GM21737 (cell line): ENCODE measurements around the gene TGFBR3.

Source experiments
- ATAC-seq: cut with Tn5 transposase; IDR thresholded peaks from one replicate; pipeline ENCODE4 v1.9.1; 2021; ENCODE audit warnings: mild to moderate bottlenecking, moderate library complexity; ENCODE audit not compliant: unreplicated experiment

Gene TGFBR3

DNA sequence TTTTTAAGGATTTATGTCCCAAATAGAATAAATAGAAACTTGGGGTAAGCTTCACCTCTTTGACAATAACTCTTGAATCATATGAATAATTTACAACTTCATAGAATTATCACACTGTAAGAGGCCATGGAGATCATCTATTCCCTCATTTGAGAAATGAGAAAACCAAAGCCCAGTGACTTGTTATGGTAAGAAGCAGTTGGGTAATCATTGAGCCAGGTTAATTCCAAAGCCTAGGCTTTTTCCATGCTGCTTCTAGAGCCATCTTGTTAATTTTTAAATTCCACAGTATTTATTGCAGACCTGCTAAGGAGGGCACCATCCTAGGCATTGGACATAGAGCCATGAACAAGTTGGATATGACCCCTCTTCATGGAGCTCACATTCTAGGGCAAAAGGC is 224.8 kb downstream of the TGFBR3 start:
- no peak for ATAC-seq

DNA sequence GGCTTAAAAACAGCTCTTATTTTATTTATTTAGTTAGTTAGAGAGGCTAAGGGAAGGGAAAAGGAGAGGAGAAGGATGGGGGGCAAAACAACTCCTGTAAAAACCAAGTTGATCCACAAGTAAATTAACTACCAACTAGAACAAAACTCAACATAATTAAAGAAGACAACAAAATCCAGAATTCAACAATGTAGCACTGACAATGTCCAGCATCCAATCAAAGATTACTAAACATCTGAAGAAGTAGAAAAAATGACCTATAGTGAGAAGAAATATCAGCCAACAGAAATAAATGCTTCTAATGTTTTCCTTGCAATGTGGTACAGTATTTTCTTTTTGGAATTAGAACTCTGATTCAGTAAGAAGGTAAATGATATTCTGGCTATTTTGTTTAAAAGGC is 225.2 kb downstream of the TGFBR3 start:
- no peak for ATAC-seq

DNA sequence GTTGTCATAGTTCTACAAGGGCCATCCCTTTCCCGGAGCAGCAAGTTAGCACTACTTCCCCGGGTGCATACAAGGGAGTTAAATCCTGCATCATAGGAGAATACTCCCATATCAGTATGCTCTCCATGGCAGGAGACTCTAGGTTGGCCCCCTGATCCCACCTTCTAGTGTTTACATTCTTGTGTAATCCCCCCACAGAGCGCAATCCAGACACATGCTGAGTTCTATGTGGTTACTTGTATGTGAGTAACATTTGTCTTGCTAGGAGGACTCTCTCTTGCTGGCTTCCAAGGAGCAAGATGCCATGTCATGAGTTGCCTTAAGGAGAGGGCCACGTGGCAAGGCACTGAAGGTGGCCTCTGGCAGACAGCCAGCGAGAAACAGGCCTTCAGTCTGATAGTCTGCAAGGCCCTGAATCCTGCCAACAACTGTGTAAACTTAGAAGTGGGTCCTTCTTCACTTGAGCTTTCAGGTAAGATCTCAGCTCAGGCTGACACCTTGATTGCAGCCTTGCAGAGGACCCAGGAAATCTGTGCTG is 230.0 kb downstream of the TGFBR3 start:
- ATAC-seq = no peak

DNA sequence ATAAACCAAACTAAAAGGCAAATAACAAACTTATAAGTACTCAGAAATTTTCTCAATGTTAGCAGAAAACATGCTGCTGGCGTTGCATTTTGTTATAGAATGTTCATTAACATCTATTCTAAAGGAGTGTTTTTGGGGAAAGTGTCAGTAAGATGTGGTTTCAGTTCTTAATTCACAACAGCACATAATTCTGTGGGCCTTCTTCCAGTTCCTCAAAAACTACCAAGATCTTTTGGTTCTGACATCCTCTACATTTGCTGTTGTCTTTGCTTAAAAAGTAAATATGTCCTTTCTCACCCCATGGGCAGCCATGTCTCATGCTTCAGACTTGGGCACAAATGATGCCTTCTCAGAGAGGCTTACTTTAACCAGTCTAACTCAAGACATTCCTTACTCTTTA is 232.8 kb downstream of the TGFBR3 start:
- no peak for ATAC-seq

DNA sequence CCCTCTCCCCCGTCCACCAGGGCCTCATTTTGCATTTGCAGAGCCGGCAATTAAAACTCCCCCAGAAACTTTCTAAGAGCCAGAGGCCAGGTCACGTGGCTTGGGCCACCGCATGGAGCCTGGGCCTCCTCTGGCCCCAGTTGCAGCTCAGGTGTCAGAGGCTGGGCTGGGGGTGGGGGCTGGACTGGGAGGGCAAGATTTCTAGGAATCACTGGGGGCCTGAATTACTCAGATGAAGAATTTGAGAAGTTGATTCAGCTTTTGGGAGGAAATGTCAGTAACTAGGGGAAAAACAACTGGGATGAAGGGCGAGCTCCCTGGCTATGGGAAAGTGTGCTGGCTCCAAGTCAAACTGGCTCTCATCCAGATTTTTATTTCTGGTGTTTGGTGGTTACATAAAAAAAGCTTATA is 234.3 kb downstream of the TGFBR3 start:
- no peak for ATAC-seq

DNA sequence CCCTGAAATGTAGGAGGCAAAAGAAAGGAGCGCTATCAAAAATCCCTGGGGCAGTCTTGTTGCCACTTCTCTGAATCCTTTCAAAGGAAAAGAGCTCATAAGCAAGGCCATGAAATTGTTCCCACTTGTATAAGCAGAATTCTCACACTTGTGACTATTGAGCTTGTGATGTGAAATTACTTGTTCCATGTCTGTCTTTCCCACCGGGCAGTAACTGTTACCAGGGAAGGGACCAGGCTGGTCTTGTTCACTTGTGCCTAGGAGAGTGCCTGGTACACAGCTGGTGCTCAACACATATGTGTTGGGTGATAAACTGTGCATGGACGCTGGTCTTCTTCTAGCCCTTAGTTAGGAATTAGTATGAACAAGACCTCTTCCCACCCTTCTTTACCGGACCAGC is 234.7 kb downstream of the TGFBR3 start:
- ATAC-seq = no peak

DNA sequence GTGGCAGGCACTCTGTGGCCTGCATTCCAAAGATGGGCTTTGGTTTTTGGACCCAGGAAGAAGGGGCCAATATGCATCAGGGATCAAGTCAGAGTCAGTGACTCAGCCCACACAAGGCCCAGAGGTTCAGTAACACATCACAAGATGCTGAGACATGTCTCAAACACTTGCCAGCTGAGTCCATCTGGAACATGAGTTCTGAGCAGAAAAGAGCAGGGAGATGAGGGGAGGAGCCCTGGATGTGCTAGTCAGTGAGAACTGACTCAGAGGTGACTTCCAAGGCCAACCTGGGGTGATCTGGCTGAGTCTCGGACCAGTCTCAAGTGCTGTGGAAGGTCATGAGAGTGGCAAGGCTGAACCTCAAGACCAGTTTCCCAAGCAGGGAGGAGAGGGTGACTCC is 235.2 kb downstream of the TGFBR3 start:
- ATAC-seq = no peak

DNA sequence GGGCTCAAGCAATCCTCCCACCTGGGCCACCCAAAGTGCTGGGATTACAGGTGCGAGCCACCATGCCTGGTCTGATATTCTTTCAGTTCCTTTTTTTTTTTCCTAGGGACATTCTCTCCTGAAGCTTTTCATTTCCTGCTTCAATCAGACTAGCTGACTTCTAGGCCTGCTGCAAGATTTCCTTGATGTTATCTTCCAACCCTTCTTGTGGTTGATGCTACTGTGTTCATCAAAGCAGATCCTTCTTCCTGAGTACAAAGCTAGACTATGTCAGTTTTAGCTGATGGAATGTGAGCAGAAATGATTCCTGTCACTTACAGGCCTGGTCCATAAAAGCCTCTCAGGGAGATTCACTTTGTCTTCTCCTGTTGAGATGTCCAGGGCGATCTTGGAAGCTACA is 238.9 kb downstream of the TGFBR3 start:
- ATAC-seq = no peak

DNA sequence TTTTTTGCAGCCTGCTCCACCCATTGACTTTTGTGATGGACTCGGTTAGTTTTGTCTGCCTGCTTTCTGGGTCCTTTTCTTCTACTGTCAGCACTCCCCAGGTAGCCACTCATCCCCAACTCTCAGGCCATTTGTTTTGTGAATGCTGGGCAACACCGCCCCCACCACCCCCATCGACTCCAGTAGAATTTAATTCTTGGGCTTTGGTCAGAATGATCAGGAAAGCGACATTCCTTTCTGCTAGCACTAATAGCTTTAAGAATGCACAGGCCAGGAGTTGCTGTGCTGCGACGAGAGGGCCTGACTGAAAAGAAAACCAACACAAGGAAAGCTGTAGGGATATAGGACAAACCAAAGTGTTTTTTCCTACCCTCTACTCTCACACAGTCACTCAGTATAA is 240.9 kb downstream of the TGFBR3 start:
- ATAC-seq = no peak

DNA sequence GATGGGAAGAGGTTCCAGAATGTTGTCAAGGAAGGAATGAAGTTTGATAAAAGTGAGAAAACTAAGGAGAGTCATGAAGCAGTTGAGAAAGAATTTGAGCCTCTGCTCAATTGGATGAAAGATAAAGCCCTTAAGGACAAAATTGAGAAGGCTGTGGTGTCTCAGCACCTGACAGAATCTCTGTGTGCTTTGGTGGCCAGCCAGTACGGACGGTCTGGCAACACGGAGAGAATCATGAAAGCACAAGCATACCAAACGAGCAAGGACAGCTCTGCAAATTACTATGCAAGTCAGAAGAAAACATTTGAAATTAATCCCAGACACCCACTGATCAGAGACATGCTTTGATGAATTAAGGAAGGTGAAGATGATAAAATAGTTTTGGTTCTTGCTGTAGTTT is 242.5 kb downstream of the TGFBR3 start:
- ATAC-seq = no peak

DNA sequence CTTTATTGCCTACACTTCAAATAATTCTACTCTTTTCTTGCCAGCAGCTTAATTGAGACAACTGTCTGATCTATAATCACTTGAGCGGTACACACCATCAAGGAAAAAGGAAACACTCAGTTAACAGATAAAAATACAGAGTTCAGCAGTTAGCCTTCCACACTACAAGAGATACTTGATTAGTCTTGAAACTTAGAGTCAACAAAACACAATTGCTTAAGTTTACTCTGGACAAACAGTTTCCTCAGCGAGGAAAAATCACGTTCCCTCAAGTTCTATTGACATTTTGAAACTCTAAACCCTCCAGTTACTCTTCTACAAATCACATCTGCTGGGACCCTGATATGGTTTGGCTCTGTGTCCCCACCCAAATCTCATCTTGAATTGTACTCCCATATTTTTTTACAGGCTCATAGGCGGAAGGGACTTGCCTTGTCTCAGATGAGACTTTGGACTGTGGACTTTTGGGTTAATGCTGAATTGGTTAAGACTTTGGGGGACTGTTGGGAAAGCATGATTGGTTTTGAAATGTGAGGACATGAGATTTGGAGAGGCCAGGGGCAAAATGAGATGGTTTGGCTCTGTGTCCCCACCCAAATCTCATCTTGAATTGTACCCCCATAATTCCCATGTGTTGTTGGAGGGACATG is 244.9 kb downstream of the TGFBR3 start:
- ATAC-seq = no peak

DNA sequence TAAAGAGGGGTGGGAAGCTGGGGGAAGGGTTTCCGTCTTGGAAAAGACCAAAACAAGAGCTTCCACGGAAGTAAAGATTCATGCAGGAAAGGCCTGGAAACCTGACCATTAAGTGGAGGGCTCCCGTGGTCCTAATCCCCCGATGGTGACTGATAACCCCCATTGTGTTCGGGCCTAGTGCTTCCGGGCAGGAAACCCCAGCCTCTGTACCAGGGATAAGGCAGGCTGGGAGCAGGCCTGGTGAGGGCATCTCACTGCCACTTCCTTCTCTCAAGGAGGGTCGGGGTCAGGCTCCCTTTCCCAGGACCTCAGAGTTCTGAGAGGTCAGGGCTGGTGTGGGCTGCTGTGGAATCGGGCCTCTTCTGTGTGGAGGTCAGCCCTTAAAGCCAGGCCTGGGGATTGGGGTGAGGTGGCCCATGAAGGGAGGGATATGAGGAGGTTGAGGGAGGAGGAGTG is 248.4 kb downstream of the TGFBR3 start:
- ATAC-seq = no peak

DNA sequence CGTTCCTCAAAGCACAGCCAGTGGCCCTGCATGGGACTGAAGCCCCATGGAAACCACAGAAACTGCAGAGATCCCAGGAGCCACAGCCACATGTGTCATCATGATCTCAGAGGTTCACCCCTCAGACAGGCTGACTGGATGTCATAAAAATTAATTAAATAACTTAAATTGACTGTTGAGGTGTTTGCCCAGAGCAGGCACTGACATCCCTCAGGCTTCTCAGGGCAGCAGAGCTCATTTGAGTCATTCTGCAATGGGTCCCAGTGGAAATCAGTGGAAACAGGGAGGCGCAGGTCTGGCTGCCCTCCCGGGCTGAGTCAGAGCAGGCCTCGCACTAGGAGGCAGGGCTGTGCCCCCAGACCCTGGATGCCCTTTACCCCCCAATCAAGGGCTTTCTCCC is 250.2 kb downstream of the TGFBR3 start:
- no peak for ATAC-seq

DNA sequence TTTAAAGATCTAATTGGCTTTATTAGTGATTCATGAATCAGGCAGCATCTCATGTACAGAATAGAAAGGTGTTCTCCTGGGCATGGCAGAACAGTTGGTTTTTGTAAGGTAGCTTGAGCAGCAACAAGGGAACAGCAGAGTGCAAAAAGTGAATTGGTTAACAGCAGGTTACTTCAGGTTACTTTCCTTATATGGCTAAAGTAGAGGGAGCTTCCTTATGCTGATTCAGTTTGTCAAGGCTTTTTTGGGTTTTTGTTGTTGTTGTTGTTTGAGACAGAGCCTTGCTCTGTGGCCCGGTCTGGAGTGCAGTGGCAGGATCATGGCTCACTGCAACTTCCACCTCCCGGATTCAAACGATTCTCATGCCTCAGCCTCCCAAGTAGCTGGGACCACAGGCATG is 252.5 kb downstream of the TGFBR3 start:
- ATAC-seq = no peak

DNA sequence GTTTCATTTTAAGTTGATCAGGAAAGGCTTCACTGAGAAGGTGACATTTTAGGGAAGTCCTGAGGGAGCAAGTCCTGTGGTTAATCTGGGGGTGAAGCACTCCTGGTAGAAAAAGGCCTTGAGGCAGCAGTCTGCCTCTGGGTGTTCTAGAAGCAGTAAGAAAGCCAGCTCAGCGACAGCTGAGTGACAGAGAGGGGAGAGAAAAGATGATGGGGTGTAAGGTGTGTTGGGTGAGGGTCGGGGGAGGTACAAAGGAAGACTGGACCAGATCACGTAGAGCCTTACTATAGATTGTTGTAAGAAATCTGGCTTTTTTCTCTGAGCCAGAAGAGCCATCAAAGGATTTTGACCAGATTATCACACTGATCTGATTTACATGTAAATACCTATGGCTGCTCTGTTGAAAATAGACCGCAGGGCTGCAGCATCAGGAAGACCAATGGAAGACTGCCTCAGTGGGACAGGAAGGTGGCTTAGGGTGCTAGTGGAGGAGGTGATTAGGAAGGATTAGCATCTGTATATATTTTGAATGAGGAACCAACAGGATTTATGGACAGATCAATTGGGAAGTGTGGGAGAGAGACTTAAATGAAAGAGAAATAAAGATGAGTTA is 254.1 kb downstream of the TGFBR3 start:
- ATAC-seq = no peak

DNA sequence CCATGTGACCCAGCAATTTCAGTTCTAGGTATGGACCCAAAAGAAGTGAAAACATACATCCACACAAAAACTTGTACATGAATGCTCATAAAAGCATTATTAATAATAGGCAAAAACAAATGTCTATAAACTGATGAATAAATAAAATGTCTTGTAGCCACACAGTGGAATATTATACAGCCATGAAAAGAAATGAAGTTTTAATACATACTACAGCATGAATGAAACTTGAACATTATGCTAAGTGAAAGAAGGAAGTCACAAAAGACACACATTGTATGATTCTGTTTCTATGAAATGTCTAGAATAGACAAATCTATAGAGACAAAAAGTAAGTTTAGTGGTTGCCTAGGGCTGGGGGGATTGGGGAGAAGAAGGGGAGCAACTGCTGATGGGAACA is 255.1 kb downstream of the TGFBR3 start:
- ATAC-seq = no peak
